Activated CD8-positive, alpha-beta memory T cell treated with anti-CD3 and anti-CD28 coated beads, Interleukin-2, amount 50 U/mL, for 24 hours (primary cell): ENCODE measurements around the gene SEMA7A.
"Not testable (repeated sequence)": the region's sequence is repeated elsewhere in the genome, so short reads cannot be mapped to it uniquely, and the experiment has no call there.

ENCODE experiments used
- DNase-seq: peaks from one replicate; pipeline ENCODE4 v3.0.0-alpha.2; 2020; ENCODE audit errors: extremely low read depth

Gene SEMA7A

DNA sequence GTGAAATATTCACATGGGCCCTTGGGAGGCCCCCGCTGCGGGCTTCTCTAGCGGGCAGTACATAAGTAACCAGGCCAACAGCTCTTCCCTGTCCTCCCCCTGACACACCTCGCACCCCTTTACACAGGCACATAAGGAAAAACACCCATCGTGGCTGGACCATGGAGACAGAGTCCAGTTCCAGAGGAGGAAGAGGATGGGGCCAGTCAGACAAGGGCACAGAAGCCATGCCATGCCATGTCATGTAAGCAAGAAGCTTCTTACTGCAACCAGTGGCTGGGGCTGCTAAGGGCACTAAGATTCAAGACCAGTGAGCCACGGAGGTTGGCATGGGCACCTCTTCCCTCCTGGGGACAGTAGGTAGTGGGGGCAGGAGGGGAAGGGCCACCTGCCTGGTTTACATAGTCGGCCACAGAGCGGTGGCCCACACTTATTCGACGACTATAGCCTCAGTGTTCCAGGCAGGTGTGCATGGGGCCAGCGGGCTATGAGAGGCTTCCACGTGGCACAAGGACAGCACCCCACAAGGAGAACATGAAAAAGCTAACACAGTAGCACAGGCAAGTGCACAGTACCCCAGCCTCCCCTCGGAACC is 60.6 kb downstream of the SEMA7A start:
- no peak for DNase-seq

DNA sequence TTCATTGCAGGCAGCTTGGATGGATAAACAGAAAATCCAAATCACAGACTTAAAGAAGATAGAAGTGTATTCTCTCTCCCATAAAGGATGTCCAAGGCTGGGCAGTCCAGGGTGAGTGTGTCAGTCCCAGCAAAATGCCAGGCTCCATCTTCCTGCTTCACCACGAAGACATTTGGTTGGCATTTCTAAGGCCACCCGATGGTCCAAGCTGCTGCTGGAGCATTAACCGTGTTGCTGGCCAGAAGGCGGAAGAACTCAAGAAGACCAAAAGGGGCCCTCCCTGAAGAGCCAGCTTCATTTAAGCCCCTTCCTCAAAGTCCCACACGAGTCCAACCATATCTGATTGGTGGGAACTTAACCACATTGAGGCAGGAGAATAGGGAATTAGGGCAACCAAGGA is 63.3 kb downstream of the SEMA7A start:
- no peak for DNase-seq

DNA sequence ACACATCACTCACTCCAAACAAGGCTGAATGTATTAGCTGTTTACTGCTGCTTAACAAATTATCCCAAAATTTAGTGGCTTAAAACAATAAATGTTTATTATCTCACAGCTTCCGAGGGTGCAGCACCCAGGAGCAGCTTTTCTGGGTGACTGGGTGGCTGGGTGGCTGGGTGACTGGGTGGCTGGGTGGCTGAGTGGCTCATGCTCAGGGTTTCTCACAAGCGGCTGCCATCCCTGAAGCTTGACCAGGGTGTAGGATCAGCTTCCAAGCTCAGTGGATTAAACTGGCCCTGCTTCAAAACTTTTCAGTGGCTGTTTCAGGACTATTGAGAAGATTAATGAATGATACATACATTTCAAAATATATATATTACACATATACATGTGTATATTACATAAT is 64.0 kb downstream of the SEMA7A start:
- DNase-seq: no peak

DNA sequence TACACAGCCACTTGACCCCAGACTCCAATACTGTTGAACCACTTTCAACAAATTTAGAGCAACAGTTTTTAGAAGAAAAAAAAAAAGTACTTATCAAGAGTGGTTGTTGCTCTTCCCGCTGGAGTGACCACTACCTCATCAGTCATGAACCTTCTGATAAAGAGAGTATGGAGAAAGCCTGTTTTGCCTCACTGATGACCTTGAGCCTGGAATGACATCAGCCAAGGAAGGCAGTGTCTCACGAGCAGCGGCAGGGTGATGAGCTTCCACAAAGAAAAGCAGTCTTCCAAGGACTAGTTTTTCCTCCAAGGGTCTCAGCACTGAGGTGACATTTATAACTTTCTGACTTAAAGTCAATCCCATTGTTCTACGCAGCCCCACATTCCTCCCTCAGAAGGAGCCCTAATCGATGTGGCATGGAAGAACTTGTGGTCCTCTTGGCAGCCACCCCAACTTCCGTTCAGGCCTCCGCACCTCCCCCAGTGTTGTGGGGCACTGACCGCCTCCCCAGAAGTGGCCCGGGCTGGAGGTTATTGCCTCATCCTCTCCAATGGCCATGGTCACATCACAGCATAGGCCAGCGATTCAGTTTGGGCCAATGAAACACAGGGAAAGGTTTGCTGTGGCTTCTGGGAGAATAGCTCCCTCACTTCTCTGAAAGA is 64.5 kb downstream of the SEMA7A start:
- no peak for DNase-seq

DNA sequence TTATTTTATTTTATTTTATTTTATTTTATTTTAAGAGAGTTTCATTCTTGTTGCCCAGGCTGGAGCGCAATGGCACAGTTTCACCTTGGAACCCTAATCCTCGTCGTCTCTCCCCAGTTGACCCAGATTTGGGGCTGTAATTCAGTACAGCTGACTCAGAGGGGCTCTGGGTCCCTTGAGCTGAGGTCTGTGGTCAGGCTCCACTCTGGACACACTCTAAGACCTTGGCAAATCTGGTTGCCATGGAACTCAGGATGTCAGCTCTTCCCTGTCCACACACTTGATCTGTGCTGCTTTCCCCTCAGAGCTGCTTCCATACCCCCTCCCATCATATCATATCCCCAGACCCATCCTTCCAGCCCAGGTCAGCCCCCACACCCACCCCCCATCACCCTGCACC is 65.6 kb downstream of the SEMA7A start:
- no peak for DNase-seq

DNA sequence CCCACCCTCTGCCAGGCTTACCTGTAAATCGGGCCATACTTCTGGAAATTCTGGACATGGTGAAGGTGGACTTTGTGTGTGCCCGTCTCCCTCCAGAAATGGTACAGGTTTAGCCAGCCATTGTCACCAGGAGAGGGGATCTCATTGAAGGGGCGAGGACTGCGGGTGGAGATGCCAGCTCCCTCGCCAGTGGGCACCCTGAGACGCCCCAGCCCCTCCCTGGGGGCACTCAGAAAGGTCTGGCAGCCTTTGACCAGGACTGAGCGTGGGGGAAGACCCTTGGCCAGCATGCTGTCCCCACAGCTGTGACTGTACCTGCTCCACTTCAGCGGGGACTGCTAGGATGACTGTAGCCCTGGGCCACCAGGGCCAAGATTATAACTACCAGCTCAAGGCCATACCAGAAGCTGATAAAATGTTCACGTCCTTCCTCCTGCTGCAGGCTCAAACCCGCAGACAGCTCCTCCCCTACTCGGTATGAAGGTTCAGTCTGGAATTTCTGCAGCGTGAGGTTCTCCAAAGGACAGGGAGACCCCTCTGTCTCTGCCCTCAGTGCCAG is 66.4 kb downstream of the SEMA7A start, which contains the start of gene CYP11A1:
Gene CYP11A1, minus strand, starts transcription at position 351 of the 559 bp plus-strand sequence. Its CDS starts 61 bp downstream, at position 290.
- DNase-seq: no peak

DNA sequence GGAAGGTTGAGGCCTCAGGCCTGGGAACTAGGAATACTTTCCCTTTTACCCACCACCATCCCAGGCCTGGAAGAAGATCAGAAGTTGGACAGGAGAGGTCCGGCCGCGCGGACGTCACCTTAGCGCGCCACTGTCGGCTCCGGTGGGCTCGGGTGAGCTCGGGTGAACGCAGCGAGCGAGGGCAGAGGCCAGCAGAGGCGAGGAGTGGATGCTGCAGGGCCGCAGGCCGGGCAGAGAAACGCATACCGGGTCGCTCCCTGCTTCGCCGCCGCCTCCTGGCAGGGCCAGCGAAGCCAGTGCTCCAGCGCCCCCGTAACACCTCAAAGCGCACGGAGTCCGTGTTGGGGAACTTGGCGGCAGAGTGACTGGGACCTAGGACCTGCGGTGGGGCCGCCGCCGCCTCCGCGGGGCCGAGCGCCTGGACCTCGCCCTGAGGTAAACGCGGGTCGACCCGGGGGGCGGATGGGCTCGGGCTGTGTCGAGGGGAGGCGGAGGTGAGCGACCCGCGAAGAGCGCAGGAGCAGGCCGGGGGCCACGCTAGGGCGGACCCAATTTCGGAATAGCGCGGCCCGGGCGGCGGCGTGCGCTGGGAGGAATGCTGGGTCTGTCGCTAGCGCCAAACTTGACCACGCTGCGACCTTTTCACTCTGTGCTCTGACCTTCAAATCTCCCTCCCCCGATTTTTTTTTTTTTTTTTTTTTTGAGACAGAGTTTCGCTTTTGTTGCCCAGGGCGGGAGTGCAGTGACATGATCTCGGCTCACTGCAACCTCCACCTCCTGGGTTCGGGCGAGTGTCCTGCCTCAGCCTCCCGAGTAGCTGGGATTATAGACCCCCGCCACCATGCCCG is 67.9 kb downstream of the SEMA7A start:
- no peak for DNase-seq

DNA sequence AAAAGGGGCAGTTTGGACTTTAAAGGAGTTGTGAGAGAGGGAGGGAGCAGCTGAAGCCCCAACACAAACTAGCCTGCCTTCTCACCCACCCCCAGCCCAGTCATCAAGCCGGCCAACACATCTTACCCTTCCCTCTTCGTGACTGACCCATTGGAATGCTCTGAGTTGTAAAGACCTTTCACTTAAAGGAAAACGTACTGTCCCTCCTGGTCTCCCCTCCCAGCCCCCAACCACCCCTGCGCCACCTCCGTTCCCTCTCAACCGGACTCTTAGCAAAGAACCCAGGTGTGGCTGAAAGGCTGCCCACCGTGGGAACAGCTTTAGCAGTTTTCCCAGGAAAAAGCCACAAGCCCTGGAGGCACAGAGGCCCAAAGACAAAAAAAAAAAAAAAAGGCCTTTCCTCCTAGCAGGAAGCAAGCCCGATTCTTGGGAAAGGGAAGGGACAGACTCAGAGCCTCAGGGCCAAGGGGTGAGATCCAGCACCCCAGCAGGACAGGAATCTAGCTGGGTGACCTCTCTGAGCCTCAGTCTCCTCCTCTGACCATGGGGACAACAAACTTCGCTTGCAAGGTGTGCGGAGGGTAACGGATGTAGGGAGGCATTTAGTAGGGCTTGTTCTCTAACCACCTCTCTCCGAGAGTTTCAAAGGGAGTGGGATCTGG is 68.7 kb downstream of the SEMA7A start:
- no peak for DNase-seq

DNA sequence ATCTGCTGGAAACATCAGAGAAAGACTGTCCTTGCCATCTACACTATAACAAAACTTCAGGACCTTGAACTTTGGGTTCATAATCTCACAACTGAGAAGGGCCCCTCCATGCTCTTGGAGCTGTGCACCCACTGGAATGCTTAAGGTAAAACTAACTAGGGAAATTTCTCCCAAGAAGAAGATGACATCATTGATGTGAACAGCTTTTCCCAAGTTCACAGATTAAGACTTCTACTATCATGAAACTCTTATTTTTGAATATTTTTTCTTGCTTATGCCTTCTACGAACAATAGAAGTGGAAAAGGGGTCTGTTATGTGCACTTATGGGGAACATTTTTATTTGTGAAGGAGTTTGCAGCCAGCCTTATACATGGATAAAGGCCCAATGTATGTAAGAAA is 71.3 kb downstream of the SEMA7A start:
- DNase-seq: no peak

DNA sequence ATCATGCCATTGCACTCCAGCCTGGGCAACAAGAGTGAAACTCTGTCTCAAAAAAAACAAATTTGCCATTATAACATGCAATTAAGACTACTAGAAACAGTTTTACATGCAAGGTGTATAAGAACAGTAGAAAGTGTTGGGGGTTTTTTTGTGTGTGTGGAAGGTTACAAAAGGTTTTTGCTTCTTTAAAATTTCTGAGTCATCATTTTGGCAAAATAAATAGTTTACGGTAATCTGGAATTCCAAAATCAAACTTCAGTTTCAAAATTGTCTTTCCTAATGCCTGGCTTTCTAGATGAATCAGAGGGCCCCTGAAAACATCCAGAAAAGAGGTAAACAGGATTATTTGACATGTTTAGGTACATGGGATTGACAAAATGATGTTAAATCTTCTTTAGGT is 72.9 kb downstream of the SEMA7A start:
- not testable (repeated sequence) for DNase-seq

DNA sequence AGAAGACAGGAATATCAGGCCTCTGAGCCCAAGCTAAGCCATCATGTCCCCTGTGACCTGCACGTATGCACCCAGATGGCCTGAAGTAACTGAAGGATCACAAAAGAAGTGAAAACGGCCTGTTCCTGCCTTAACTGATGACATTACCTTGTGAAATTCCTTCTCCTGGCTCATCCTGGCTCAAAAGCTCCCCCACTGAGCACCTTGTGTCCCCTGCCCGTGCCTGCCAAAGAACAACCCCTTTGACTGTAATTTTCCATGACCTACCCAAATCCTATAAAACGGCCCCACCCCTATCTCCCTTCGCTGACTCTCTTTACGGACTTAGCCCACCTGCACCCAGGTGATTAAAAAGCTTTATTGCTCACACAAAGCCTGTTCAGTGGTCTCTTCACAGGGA is 74.4 kb downstream of the SEMA7A start:
- not testable (repeated sequence) for DNase-seq
